Dermis blood vessel endothelial cell (primary cell): ENCODE measurements around the gene INTU. TPM values are rescaled to one million over a fixed set of nuclear protein-coding genes. Genes with fewer than 3 reads are reported as not detected.
"Not testable (repeated sequence)": the region's sequence is repeated elsewhere in the genome, so short reads cannot be mapped to it uniquely, and the experiment has no call there.

Source experiments
- DNase-seq: peaks from one replicate; pipeline ENCODE4 v3.0.0; 2010
- total RNA-seq: library from RNA; depleted of rRNA; stranded (reverse); fragments of >200 nt; gene quantifications from 2 replicates; pipeline ENCODE4 v1.2.3, GENCODE V29; 2014

INTU gene
- total RNA-seq, 1 donor from 2014 or later, result 3.1 TPM

- DNase-seq, result no peak
These were observed 11.0 kb downstream of the INTU start for GRCh38 chr4:127643791-127644190.

- DNase-seq, result no peak
These were observed 15.3 kb downstream of the INTU start for GRCh38 chr4:127648061-127648460.

GRCh38 chr4:127655590-127655989, 22.8 kb downstream of the INTU start:
- not testable (repeated sequence) for DNase-seq

- DNase-seq, result no peak
These were observed 23.4 kb downstream of the INTU start for GRCh38 chr4:127656047-127656680.

- DNase-seq, result no peak
These were observed 27.6 kb downstream of the INTU start for GRCh38 chr4:127660284-127660885.

GRCh38 chr4:127667116-127667515, 34.4 kb downstream of the INTU start:
- DNase-seq, result no peak

- no peak for DNase-seq
These were observed 35.0 kb downstream of the INTU start for GRCh38 chr4:127667772-127668171.

- DNase-seq, result no peak
These were observed 36.0 kb downstream of the INTU start for GRCh38 chr4:127668770-127669169.

GRCh38 chr4:127669691-127670090, 36.9 kb downstream of the INTU start:
- DNase-seq, result no peak

GRCh38 chr4:127672111-127672510, 39.4 kb downstream of the INTU start:
- DNase-seq, result no peak

GRCh38 chr4:127685292-127685691, 52.5 kb downstream of the INTU start:
- DNase-seq, result peak; percentile 33

- peak; percentile 50 for DNase-seq
These were observed 53.9 kb downstream of the INTU start for GRCh38 chr4:127686658-127687057.

- DNase-seq, result no peak
These were observed 54.8 kb downstream of the INTU start for GRCh38 chr4:127687580-127687979.

GRCh38 chr4:127698789-127699200, 66.0 kb downstream of the INTU start:
- DNase-seq, result peak; percentile 5

GRCh38 chr4:127708985-127709384, 76.2 kb downstream of the INTU start:
- peak; percentile 92 for DNase-seq

- DNase-seq, result peak; percentile 15
These were observed 76.7 kb downstream of the INTU start for GRCh38 chr4:127709456-127709855.

- no peak for DNase-seq
These were observed 97.6 kb downstream of the INTU start, which contains the start of gene SLC25A31 for GRCh38 chr4:127730142-127730913. Gene SLC25A31 (plus strand): TSS chr4:127730400. CDS start chr4:127730546, 146 bp downstream.

GRCh38 chr4:127731406-127731805, 98.6 kb downstream of the INTU start:
- DNase-seq, result no peak

- DNase-seq, result peak; percentile 65
These were observed 100.0 kb downstream of the INTU start for GRCh38 chr4:127732623-127733328.

- no peak for DNase-seq
These were observed 102.2 kb downstream of the INTU start for GRCh38 chr4:127734976-127735375.

GRCh38 chr4:127737295-127737694, 104.5 kb downstream of the INTU start:
- DNase-seq, result no peak

GRCh38 chr4:127741247-127741646, 108.5 kb downstream of the INTU start:
- no peak for DNase-seq

GRCh38 chr4:127747883-127748282, 115.1 kb downstream of the INTU start:
- no peak for DNase-seq
